ENCODE results near the gene GET3.

DNA sequence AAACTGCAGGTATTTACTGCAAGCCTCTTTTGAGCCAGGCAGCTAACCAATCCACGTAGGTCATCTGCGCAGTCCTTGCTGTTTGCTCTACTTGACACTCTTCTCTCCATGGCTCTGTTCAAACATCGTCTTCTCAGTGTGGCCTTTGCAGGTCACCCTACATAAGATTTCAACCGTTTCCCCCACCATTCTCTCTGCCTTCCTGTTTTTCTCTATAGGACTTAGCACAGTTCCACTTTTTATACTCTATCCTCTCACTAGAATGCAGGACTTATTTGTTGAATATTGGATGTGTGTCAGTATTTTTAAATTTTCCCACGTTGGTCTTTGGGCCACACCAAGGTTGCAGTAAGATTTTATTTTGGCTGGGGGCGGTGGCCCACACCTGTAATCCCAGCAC lies 39.2 kb upstream of the GET3 start:
- TF ChIP-seq, protein P1, sequence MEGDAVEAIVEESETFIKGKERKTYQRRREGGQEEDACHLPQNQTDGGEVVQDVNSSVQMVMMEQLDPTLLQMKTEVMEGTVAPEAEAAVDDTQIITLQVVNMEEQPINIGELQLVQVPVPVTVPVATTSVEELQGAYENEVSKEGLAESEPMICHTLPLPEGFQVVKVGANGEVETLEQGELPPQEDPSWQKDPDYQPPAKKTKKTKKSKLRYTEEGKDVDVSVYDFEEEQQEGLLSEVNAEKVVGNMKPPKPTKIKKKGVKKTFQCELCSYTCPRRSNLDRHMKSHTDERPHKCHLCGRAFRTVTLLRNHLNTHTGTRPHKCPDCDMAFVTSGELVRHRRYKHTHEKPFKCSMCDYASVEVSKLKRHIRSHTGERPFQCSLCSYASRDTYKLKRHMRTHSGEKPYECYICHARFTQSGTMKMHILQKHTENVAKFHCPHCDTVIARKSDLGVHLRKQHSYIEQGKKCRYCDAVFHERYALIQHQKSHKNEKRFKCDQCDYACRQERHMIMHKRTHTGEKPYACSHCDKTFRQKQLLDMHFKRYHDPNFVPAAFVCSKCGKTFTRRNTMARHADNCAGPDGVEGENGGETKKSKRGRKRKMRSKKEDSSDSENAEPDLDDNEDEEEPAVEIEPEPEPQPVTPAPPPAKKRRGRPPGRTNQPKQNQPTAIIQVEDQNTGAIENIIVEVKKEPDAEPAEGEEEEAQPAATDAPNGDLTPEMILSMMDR (IDR thresholded peaks at IDR 0.05), result no peak
- no peak for TF ChIP-seq SIN3A (IDR thresholded peaks at IDR 0.05; ENCODE audit: borderline replicate concordance, insufficient read depth, low read depth, low read length)
- TF ChIP-seq POLR2AphosphoS5 (IDR thresholded peaks at IDR 0.05; ENCODE audit: low read depth, low read length), result no peak
- TF ChIP-seq TCF7L2 (IDR thresholded peaks at IDR 0.05; ENCODE audit: low read depth, low read length), result no peak

Measured in Panc1 (cell line).